IMR-90 (cell line): ENCODE measurements around the gene ARHGEF38.

Experiments
- CTCF ChIP-seq: conservative IDR thresholded peaks from 2 replicates; pipeline ENCODE4 v1.5.1; 2012; ENCODE audit warnings: mild to moderate bottlenecking, low read depth, low read length, improper control_type of control experiment
- FOS ChIP-seq: fragments of 150-350 bp; IDR thresholded peaks from 2 replicates; pipeline ENCODE4 v1.6.1; 2016; ENCODE audit warnings: low read depth, low read length

GRCh38 chr4:105598787-105599186, 46.4 kb downstream of the ARHGEF38 start:
- TF ChIP-seq FOS: no peak
- TF ChIP-seq CTCF: no peak
